ENCODE data around the gene ARID2.

Gene ARID2

GRCh38 chr12:45695606-45696005, 33.9 kb upstream of the ARID2 start:
- no peak for DNase-seq (ENCODE audit: extremely low read depth, low read depth)
- no peak for TF ChIP-seq CTCF (IDR thresholded peaks at IDR 0.05; ENCODE audit: low read depth, low read length)

- TF ChIP-seq CTCF (IDR thresholded peaks at IDR 0.05; ENCODE audit: low read depth, low read length): no peak
- no peak for DNase-seq (ENCODE audit: extremely low read depth, low read depth)
Measured at GRCh38 chr12:45696049-45696448, 33.5 kb upstream of the ARID2 start.

- no peak for TF ChIP-seq CTCF (IDR thresholded peaks at IDR 0.05; ENCODE audit: low read depth, low read length)
- no peak for DNase-seq (ENCODE audit: extremely low read depth, low read depth)
Measured at GRCh38 chr12:45697371-45697770, 32.1 kb upstream of the ARID2 start.

DNA sequence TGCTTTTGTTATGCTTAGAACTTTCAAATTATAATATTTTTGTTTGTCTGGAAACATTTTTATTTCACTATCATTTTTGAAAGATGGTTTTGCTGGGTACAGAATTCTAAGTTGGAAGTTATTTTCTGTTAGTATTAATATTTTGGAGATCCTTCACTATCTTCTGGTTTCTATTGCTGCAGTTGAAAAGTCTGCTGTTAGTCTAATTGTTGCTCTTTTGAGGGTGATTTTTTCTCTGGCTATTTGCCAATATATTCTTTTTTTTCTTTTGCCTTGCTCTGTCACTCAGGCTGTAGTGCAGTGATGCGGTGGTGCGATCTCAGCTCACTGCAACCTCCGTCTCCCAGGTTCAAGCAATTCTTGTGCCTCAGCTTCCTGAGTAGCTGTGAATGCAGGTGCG, 28.2 kb upstream of the ARID2 start:
- no peak for TF ChIP-seq CTCF (IDR thresholded peaks at IDR 0.05; ENCODE audit: low read depth, low read length)
- no peak for DNase-seq (ENCODE audit: extremely low read depth, low read depth)

GRCh38 chr12:45703942-45704341, 25.6 kb upstream of the ARID2 start:
- DNase-seq (ENCODE audit: extremely low read depth, low read depth): no peak
- no peak for TF ChIP-seq CTCF (IDR thresholded peaks at IDR 0.05; ENCODE audit: low read depth, low read length)

GRCh38 chr12:45704968-45705367, 24.5 kb upstream of the ARID2 start:
- no peak for DNase-seq (ENCODE audit: extremely low read depth, low read depth)
- TF ChIP-seq CTCF (IDR thresholded peaks at IDR 0.05; ENCODE audit: low read depth, low read length): no peak

- DNase-seq (ENCODE audit: extremely low read depth, low read depth): no peak
- TF ChIP-seq CTCF (IDR thresholded peaks at IDR 0.05; ENCODE audit: low read depth, low read length): no peak
Measured at GRCh38 chr12:45705404-45705803, 24.1 kb upstream of the ARID2 start.

Data from AG09319 (cell line).